ENCODE measurements around the gene SLC23A1.
"Not testable (repeated sequence)": the region's sequence is repeated elsewhere in the genome, so short reads cannot be mapped to it uniquely, and the experiment has no call there.

Gene SLC23A1

GRCh38 chr5:139354186-139354585, 28.9 kb downstream of the SLC23A1 start (continued):
- no peak for TF ChIP-seq TSHZ2 (CRISPR knock-in tag; IDR thresholded peaks at IDR 0.05)

DNA sequence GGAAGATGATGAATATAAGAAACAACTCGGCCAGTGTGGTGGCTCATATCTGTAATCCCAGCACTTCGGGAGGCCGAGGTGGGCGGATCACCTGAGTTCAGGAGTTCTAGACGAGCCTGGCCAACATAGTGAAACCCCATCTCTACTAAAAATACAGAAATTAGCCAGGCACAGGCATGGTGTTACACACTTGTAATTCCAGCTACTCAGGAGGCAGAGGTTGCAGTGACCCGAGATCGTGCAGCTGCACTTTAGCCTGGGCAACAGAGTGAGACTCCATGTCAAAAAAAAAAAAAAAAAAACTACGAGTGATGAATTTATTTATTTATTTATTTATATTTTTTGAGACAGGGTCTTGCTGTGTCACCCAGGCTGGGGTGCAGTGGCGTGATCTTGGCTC, 35.2 kb downstream of the SLC23A1 start:
- ATAC-seq: not testable (repeated sequence)

- not testable (repeated sequence) for ATAC-seq
Observed at GRCh38 chr5:139345442-139345841, 37.7 kb downstream of the SLC23A1 start.

GRCh38 chr5:139344177-139344576, 38.9 kb downstream of the SLC23A1 start:
- TF ChIP-seq TOX (CRISPR knock-in tag; IDR thresholded peaks at IDR 0.05; ENCODE audit: borderline replicate concordance) (no peak), ISL1 (CRISPR knock-in tag; IDR thresholded peaks at IDR 0.05) (no peak), ZFP3 (CRISPR knock-in tag; IDR thresholded peaks at IDR 0.05) (no peak), ZFP30 (CRISPR knock-in tag; IDR thresholded peaks at IDR 0.05) (no peak), ARNTL (CRISPR knock-in tag; IDR thresholded peaks at IDR 0.05; ENCODE audit: borderline replicate concordance, low read depth) (no peak), ESRRG (CRISPR knock-in tag; IDR thresholded peaks at IDR 0.05) (no peak), ZNF70 (CRISPR knock-in tag; IDR thresholded peaks at IDR 0.05) (no peak), GLIS3 (CRISPR knock-in tag; IDR thresholded peaks at IDR 0.05) (no peak), TSHZ2 (CRISPR knock-in tag; IDR thresholded peaks at IDR 0.05) (no peak), BACH2 (CRISPR knock-in tag; IDR thresholded peaks at IDR 0.05; ENCODE audit: borderline replicate concordance) (no peak), SNAI2 (CRISPR knock-in tag; IDR thresholded peaks at IDR 0.05) (no peak), PATZ1 (CRISPR knock-in tag; IDR thresholded peaks at IDR 0.05; ENCODE audit: borderline replicate concordance) (no peak), CSRNP3 (CRISPR knock-in tag; IDR thresholded peaks at IDR 0.05) (no peak), OSR1 (CRISPR knock-in tag; IDR thresholded peaks at IDR 0.05) (no peak), RARB (CRISPR knock-in tag; IDR thresholded peaks at IDR 0.05) (no peak), TCF4 (CRISPR knock-in tag; IDR thresholded peaks at IDR 0.05; ENCODE audit: borderline replicate concordance) (no peak), ZC3H10 (CRISPR knock-in tag; IDR thresholded peaks at IDR 0.05) (no peak)
- TF ChIP-seq, protein P1, sequence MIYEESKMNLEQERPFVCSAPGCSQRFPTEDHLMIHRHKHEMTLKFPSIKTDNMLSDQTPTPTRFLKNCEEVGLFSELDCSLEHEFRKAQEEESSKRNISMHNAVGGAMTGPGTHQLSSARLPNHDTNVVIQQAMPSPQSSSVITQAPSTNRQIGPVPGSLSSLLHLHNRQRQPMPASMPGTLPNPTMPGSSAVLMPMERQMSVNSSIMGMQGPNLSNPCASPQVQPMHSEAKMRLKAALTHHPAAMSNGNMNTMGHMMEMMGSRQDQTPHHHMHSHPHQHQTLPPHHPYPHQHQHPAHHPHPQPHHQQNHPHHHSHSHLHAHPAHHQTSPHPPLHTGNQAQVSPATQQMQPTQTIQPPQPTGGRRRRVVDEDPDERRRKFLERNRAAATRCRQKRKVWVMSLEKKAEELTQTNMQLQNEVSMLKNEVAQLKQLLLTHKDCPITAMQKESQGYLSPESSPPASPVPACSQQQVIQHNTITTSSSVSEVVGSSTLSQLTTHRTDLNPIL (CRISPR knock-in tag; IDR thresholded peaks at IDR 0.05; ENCODE audit: low read depth): no peak
- TF ChIP-seq, protein P2, sequence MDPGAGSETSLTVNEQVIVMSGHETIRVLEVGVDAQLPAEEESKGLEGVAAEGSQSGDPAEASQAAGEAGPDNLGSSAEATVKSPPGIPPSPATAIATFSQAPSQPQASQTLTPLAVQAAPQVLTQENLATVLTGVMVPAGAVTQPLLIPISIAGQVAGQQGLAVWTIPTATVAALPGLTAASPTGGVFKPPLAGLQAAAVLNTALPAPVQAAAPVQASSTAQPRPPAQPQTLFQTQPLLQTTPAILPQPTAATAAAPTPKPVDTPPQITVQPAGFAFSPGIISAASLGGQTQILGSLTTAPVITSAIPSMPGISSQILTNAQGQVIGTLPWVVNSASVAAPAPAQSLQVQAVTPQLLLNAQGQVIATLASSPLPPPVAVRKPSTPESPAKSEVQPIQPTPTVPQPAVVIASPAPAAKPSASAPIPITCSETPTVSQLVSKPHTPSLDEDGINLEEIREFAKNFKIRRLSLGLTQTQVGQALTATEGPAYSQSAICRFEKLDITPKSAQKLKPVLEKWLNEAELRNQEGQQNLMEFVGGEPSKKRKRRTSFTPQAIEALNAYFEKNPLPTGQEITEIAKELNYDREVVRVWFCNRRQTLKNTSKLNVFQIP (CRISPR knock-in tag; IDR thresholded peaks at IDR 0.05; ENCODE audit: borderline replicate concordance, low read depth): no peak
- ATAC-seq: no peak
